GM23338 (cell line): ENCODE measurements around the gene MEI4. TPM values are rescaled to one million over a fixed set of nuclear protein-coding genes. Genes with fewer than 3 reads are reported as not detected.

Experiments used
- CTCF ChIP-seq, 2 experiments: fragments of 200-600 bp in 1 of 2; sonication (generic) in 1 of 2; conservative IDR thresholded peaks; 2 replicates each; pipeline versions ENCODE4 v1.5.1 to v1.6.1; 2016 to 2017; ENCODE audit warnings: antibody characterized with exemption in 2 of 2, low read depth in 2 of 2, mild to moderate bottlenecking in 2 of 2, moderate library complexity in 1 of 2
- EZH2 ChIP-seq: fragments of 200-600 bp; sonication (generic); IDR thresholded peaks from one replicate; pipeline ENCODE4 v1.8.0; 2017; ENCODE audit warnings: antibody characterized with exemption, mild to moderate bottlenecking, low read depth; ENCODE audit not compliant: unreplicated experiment
- EZH2phosphoT487 ChIP-seq: fragments of 200-600 bp; sonication (generic); IDR thresholded peaks from one replicate; pipeline ENCODE4 v1.8.1; 2018; ENCODE audit warnings: antibody characterized with exemption; ENCODE audit not compliant: unreplicated experiment
- JUNB ChIP-seq: IDR thresholded peaks from one replicate; pipeline ENCODE4 v1.6.1; 2016; ENCODE audit warnings: antibody characterized with exemption; ENCODE audit not compliant: unreplicated experiment
- NANOG ChIP-seq: IDR thresholded peaks from 2 replicates; pipeline ENCODE4 v1.6.1; 2016; ENCODE audit warnings: antibody characterized with exemption, borderline replicate concordance
- POLR2AphosphoS5 ChIP-seq: IDR thresholded peaks from 2 replicates; pipeline ENCODE4 v1.6.1; 2016; ENCODE audit warnings: antibody characterized with exemption, low read depth
- ZNF114 ChIP-seq: fragments of 250-450 bp; sonication (Bioruptor Pico); IDR thresholded peaks from 2 replicates; pipeline ENCODE4 v1.5.0; 2020; ENCODE audit warnings: mild to moderate bottlenecking, moderate library complexity
- ZNF331 ChIP-seq: fragments of 250-450 bp; sonication (Bioruptor Pico); IDR thresholded peaks from 2 replicates; pipeline ENCODE4 v1.5.0; 2020; ENCODE audit warnings: low read depth, mild to moderate bottlenecking, moderate library complexity
- polyA plus RNA-seq: library from polyadenylated mRNA; unstranded; fragments of >200 nt; fragmentation: Nextera tagmentation; extraction: Ambion mirVana; gene quantifications from 2 replicates; pipeline ENCODE4 v1.2.1, GENCODE V29; 2016
- total RNA-seq: library from RNA; depleted of rRNA; stranded (reverse); fragments of >200 nt; shearing (Covaris generic); gene quantifications from 2 replicates; pipeline ENCODE4 v1.2.3, GENCODE V29; 2014
- TF ChIP-seq, protein P1 (sequence below): fragments of 250-450 bp; sonication (Bioruptor Pico); IDR thresholded peaks from 2 replicates; pipeline ENCODE4 v1.5.0; 2020; ENCODE audit warnings: mild to moderate bottlenecking, moderate library complexity
- TF ChIP-seq, protein P2 (sequence below): IDR thresholded peaks from one replicate; pipeline ENCODE4 v1.6.1; 2018; ENCODE audit warnings: antibody characterized with exemption; ENCODE audit not compliant: unreplicated experiment
- TF ChIP-seq, protein P3 (sequence below): IDR thresholded peaks from 2 replicates; pipeline ENCODE4 v1.6.1; 2016; ENCODE audit warnings: antibody characterized with exemption

MEI4 gene
- total and polyA plus RNA-seq, 2 experiments from 2014 or later = 0.23 to 0.63 TPM

DNA sequence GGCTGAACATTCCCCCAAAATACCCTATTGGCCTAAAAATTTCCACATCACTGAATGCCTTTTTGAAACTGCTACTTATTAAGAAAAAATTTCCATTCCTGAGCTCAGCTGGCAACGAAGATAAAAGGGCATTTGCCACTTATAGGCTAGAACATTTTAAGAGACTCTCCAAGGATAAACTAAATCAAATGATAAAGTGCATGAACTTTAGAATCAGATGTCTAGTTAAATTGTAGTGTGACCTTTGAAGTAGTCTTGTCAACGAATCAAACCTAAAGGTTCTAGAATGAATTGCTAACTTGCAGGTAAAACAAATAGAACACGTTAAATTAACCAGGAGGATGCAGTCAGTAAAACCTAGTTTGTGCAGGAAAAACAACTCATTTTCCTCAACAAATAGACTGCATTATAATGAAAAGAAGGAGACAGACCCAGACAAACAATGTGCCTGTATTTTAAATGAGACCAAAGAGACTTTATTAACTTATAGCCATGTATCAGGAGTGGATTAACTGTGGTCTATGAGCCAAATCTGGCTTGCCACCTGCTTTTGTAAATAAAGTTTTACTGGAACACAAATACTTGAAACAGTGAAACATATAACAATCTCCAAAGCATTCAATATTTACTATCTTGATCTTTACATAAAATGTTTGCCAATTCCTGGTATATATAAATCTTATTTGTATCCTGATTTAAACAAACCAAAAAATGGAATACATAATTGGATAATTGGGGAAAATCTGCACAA, 184.4 kb downstream of the MEI4 start (continued):
- TF ChIP-seq, protein P1, sequence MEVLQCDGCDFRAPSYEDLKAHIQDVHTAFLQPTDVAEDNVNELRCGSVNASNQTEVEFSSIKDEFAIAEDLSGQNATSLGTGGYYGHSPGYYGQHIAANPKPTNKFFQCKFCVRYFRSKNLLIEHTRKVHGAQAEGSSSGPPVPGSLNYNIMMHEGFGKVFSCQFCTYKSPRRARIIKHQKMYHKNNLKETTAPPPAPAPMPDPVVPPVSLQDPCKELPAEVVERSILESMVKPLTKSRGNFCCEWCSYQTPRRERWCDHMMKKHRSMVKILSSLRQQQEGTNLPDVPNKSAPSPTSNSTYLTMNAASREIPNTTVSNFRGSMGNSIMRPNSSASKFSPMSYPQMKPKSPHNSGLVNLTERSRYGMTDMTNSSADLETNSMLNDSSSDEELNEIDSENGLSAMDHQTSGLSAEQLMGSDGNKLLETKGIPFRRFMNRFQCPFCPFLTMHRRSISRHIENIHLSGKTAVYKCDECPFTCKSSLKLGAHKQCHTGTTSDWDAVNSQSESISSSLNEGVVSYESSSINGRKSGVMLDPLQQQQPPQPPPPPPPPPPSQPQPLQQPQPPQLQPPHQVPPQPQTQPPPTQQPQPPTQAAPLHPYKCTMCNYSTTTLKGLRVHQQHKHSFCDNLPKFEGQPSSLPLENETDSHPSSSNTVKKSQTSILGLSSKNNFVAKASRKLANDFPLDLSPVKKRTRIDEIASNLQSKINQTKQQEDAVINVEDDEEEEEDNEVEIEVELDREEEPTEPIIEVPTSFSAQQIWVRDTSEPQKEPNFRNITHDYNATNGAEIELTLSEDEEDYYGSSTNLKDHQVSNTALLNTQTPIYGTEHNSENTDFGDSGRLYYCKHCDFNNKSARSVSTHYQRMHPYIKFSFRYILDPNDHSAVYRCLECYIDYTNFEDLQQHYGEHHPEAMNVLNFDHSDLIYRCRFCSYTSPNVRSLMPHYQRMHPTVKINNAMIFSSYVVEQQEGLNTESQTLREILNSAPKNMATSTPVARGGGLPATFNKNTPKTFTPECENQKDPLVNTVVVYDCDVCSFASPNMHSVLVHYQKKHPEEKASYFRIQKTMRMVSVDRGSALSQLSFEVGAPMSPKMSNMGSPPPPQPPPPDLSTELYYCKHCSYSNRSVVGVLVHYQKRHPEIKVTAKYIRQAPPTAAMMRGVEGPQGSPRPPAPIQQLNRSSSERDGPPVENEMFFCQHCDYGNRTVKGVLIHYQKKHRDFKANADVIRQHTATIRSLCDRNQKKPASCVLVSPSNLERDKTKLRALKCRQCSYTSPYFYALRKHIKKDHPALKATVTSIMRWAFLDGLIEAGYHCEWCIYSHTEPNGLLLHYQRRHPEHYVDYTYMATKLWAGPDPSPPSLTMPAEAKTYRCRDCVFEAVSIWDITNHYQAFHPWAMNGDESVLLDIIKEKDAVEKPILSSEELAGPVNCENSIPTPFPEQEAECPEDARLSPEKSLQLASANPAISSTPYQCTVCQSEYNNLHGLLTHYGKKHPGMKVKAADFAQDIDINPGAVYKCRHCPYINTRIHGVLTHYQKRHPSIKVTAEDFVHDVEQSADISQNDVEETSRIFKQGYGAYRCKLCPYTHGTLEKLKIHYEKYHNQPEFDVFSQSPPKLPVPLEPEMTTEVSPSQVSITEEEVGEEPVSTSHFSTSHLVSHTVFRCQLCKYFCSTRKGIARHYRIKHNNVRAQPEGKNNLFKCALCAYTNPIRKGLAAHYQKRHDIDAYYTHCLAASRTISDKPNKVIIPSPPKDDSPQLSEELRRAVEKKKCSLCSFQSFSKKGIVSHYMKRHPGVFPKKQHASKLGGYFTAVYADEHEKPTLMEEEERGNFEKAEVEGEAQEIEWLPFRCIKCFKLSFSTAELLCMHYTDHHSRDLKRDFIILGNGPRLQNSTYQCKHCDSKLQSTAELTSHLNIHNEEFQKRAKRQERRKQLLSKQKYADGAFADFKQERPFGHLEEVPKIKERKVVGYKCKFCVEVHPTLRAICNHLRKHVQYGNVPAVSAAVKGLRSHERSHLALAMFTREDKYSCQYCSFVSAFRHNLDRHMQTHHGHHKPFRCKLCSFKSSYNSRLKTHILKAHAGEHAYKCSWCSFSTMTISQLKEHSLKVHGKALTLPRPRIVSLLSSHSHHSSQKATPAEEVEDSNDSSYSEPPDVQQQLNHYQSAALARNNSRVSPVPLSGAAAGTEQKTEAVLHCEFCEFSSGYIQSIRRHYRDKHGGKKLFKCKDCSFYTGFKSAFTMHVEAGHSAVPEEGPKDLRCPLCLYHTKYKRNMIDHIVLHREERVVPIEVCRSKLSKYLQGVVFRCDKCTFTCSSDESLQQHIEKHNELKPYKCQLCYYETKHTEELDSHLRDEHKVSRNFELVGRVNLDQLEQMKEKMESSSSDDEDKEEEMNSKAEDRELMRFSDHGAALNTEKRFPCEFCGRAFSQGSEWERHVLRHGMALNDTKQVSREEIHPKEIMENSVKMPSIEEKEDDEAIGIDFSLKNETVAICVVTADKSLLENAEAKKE (CRISPR knock-in tag) = no peak
- no peak for TF ChIP-seq ZNF331
- no peak for TF ChIP-seq ZNF114 (CRISPR knock-in tag)
- no peak for TF ChIP-seq JUNB
- no peak for TF ChIP-seq EZH2phosphoT487
- TF ChIP-seq NANOG = no peak
- TF ChIP-seq, protein P2, sequence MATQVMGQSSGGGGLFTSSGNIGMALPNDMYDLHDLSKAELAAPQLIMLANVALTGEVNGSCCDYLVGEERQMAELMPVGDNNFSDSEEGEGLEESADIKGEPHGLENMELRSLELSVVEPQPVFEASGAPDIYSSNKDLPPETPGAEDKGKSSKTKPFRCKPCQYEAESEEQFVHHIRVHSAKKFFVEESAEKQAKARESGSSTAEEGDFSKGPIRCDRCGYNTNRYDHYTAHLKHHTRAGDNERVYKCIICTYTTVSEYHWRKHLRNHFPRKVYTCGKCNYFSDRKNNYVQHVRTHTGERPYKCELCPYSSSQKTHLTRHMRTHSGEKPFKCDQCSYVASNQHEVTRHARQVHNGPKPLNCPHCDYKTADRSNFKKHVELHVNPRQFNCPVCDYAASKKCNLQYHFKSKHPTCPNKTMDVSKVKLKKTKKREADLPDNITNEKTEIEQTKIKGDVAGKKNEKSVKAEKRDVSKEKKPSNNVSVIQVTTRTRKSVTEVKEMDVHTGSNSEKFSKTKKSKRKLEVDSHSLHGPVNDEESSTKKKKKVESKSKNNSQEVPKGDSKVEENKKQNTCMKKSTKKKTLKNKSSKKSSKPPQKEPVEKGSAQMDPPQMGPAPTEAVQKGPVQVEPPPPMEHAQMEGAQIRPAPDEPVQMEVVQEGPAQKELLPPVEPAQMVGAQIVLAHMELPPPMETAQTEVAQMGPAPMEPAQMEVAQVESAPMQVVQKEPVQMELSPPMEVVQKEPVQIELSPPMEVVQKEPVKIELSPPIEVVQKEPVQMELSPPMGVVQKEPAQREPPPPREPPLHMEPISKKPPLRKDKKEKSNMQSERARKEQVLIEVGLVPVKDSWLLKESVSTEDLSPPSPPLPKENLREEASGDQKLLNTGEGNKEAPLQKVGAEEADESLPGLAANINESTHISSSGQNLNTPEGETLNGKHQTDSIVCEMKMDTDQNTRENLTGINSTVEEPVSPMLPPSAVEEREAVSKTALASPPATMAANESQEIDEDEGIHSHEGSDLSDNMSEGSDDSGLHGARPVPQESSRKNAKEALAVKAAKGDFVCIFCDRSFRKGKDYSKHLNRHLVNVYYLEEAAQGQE = no peak
- TF ChIP-seq, protein P3, sequence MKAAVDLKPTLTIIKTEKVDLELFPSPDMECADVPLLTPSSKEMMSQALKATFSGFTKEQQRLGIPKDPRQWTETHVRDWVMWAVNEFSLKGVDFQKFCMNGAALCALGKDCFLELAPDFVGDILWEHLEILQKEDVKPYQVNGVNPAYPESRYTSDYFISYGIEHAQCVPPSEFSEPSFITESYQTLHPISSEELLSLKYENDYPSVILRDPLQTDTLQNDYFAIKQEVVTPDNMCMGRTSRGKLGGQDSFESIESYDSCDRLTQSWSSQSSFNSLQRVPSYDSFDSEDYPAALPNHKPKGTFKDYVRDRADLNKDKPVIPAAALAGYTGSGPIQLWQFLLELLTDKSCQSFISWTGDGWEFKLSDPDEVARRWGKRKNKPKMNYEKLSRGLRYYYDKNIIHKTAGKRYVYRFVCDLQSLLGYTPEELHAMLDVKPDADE = no peak
- no peak for TF ChIP-seq POLR2AphosphoS5
- TF ChIP-seq CTCF (conservative IDR thresholded peaks at IDR 0.05; ENCODE audit: low read depth in 2 of 2) = no peak
- no peak for TF ChIP-seq EZH2
